Endothelial cell of umbilical vein (primary cell): ENCODE measurements around the gene S100A14. TPM values are rescaled to one million over a fixed set of nuclear protein-coding genes. Genes with fewer than 3 reads are reported as not detected.

Experiments
- BruUV-seq: library from RNA; stranded (reverse); fragments of 400-500 nt; replicated peaks from 2 replicates; lab custom pipeline; 2021; lab: Mats Ljungman, UMichigan
- CTCF ChIA-PET: fragments of 300-600, 350-600 bp; sonication (Branson Sonifier 250); formaldehyde crosslinking; loops from one replicate; lab custom pipeline; 2021; ENCODE audit warnings: antibody characterized with exemption, inconsistent platforms; lab: Charles Lee
- POLR2A ChIA-PET: fragments of 300-600, 350-600 bp; sonication (Branson Sonifier 250); formaldehyde crosslinking; loops from one replicate; lab custom pipeline; 2021; ENCODE audit warnings: antibody characterized with exemption, inconsistent platforms; lab: Charles Lee
- DNase-seq: peaks from one replicate; pipeline ENCODE4 v3.0.0-alpha.2; 2011; ENCODE audit warnings: low read depth, low spot score
- FAIRE-seq: peaks from 2 replicates; lab custom pipeline; 2011; peaks lifted over from hg19 to GRCh38; lab: Jason Lieb, UNC
- H2AFZ ChIP-seq: 2 replicates; pipeline ENCODE4 v1.6.0; 2012; ENCODE audit warnings: low read depth, low read length, control low read depth, inconsistent platforms
- H3K27ac ChIP-seq: 2 replicates; pipeline ENCODE4 v1.5.1; 2011; ENCODE audit warnings: low read depth, mild to moderate bottlenecking, control low read depth, low read length, moderate library complexity; ENCODE audit not compliant: insufficient read depth
- H3K27me3 ChIP-seq, 2 experiments: 2 replicates each; pipeline versions ENCODE4 v1.6.0 to v1.6.1; 2011; ENCODE audit warnings: low read length in 2 of 2, mixed read lengths in 1 of 2; ENCODE audit not compliant: control insufficient read depth in 2 of 2, insufficient read depth in 2 of 2
- H3K36me3 ChIP-seq, 2 experiments: 2 replicates in 1 of 2; 3 replicates in 1 of 2; pipeline ENCODE4 v1.5.1; 2011; ENCODE audit warnings: low read length in 2 of 2, mild to moderate bottlenecking in 1 of 2, moderate library complexity in 1 of 2; ENCODE audit not compliant: control insufficient read depth in 2 of 2, insufficient read depth in 2 of 2; ENCODE audit errors: extremely low read depth in 1 of 2
- H3K4me1 ChIP-seq: 3 replicates; pipeline ENCODE4 v1.5.1; 2011; ENCODE audit warnings: mild to moderate bottlenecking, low read length; ENCODE audit not compliant: control insufficient read depth, insufficient read depth; ENCODE audit errors: extremely low read depth
- H3K4me2 ChIP-seq: 2 replicates; pipeline ENCODE4 v1.6.1; 2011; ENCODE audit warnings: low read length, control low read depth, mixed read lengths; ENCODE audit not compliant: insufficient read depth
- H3K4me3 ChIP-seq, 3 experiments: fragments of 200-600 bp in 1 of 3; sonication (generic), shearing (Covaris generic) in 1 of 3; replicated peaks in 1 of 3; 2 replicates each; pipeline ENCODE4 v1.5.1; 2011 to 2016; ENCODE audit warnings: control low read depth in 3 of 3, low read length in 3 of 3, mild to moderate bottlenecking in 2 of 3, inconsistent platforms in 1 of 3, low read depth in 1 of 3, moderate library complexity in 1 of 3; ENCODE audit not compliant: insufficient read depth in 1 of 3
- H3K79me2 ChIP-seq: 2 replicates; pipeline ENCODE4 v1.6.0; 2012; ENCODE audit warnings: low read length, inconsistent platforms; ENCODE audit not compliant: control insufficient read depth, insufficient read depth
- H3K9ac ChIP-seq: replicated peaks from 2 replicates; pipeline ENCODE3; 2011; ENCODE audit warnings: low read length, control low read depth; ENCODE audit not compliant: insufficient read depth; ENCODE audit errors: extremely low read depth
- H3K9me1 ChIP-seq: replicated peaks from 3 replicates; pipeline ENCODE4 v1.6.0; 2011; ENCODE audit warnings: mild to moderate bottlenecking, low read length; ENCODE audit not compliant: control insufficient read depth, insufficient read depth; ENCODE audit errors: extremely low read depth
- H3K9me3 ChIP-seq: replicated peaks from 2 replicates; pipeline ENCODE4 v1.5.1; 2012; ENCODE audit warnings: low read length, inconsistent platforms; ENCODE audit not compliant: control insufficient read depth, insufficient read depth
- H4K20me1 ChIP-seq: replicated peaks from 2 replicates; pipeline ENCODE3; 2011; ENCODE audit warnings: mild to moderate bottlenecking, low read length; ENCODE audit not compliant: control insufficient read depth, insufficient read depth; ENCODE audit errors: extremely low read depth
- CTCF ChIP-seq, 2 donors: IDR thresholded peaks; 1 replicate in 1 of 2; 2 replicates in 1 of 2; pipeline ENCODE4 v1.5.1; 2011; ENCODE audit warnings: low read length in 2 of 2, mild to moderate bottlenecking in 2 of 2, moderate library complexity in 2 of 2, control low read depth in 1 of 2, inconsistent platforms in 1 of 2, low read depth in 1 of 2; ENCODE audit not compliant: insufficient read depth in 1 of 2; ENCODE audit errors: extremely low read depth in 1 of 2
- EZH2 ChIP-seq: IDR thresholded peaks from 2 replicates; pipeline ENCODE4 v1.6.1; 2012; ENCODE audit warnings: borderline replicate concordance, low read depth, mild to moderate bottlenecking, moderate library complexity, low read length, inconsistent platforms; ENCODE audit not compliant: severe bottlenecking
- FOS ChIP-seq: IDR thresholded peaks from 2 replicates; pipeline ENCODE4 v1.6.1; 2011; ENCODE audit warnings: mild to moderate bottlenecking, low read length, moderate library complexity, borderline replicate concordance; ENCODE audit not compliant: insufficient read depth
- GATA2 ChIP-seq: IDR thresholded peaks from 2 replicates; pipeline ENCODE4 v1.7.0; 2011; ENCODE audit warnings: low read depth, mild to moderate bottlenecking, moderate library complexity, mixed read lengths, low read length; ENCODE audit not compliant: insufficient read length, insufficient read depth
- JUN ChIP-seq: IDR thresholded peaks from 2 replicates; pipeline ENCODE4 v1.6.1; 2011; ENCODE audit warnings: borderline replicate concordance, low read depth; ENCODE audit not compliant: insufficient read length, insufficient read depth
- MAX ChIP-seq: IDR thresholded peaks from 2 replicates; pipeline ENCODE4 v1.6.1; 2011; ENCODE audit not compliant: insufficient read depth, insufficient read length
- MYC ChIP-seq: IDR thresholded peaks from one replicate; pipeline ENCODE4 v1.6.1; 2011; ENCODE audit warnings: mild to moderate bottlenecking, low read depth, low read length
- POLR2A ChIP-seq: IDR thresholded peaks from 2 replicates; pipeline ENCODE4 v1.6.1; 2012; ENCODE audit warnings: low read depth, mild to moderate bottlenecking, control low read depth, low read length
- POLR2AphosphoS5 ChIP-seq: IDR thresholded peaks from 2 replicates; pipeline ENCODE4 v1.6.1; 2012; ENCODE audit warnings: low read depth, mild to moderate bottlenecking, control low read depth, low read length, moderate library complexity; ENCODE audit not compliant: insufficient read depth
- dilution Hi-C: fragments of 300-500 bp; cut with MboI; formaldehyde crosslinking; loops from one replicate; pipeline ENCODE4 v1.15.0; 2019; ENCODE audit warnings: low sequenced_read_pairs; ENCODE audit not compliant: extremely low pct_ligation_motif_present
- intact Hi-C: fragments of 100-400 bp; cut with micrococcal nuclease; formaldehyde crosslinking; loops from one replicate; pipeline ENCODE4 v1.10.0; 2022
- polyA plus RNA-seq, 4 experiments: library from polyadenylated mRNA; depleted of rRNA in 3 of 4; stranded (reverse) in 3 of 4; unstranded in 1 of 4; fragments of >200 nt; gene quantifications; 2 replicates each; pipeline versions ENCODE4 v1.2.1 to v1.2.3, GENCODE V29; 2011 to 2012; ENCODE audit warnings: missing spikeins in 1 of 4
- total RNA-seq: library from RNA; stranded (reverse); gene quantifications from 2 replicates; pipeline ENCODE4 v1.2.3, GENCODE V29; 2021

The S100A14 gene
- total and polyA plus RNA-seq, 2 donors (not counting 3 experiments of a cell fraction or from before 2014, with no cell fraction given), result 0.10 TPM; not detected in 1

- Histone ChIP-seq H3K79me2 (peaks cover 13% of the 10 kb centered on the region), H4K20me1 (no peaks in the 10 kb centered on the region), H3K27ac (no peak overlapping the region), H3K9me3 (no peaks in the 10 kb centered on the region), H3K9ac (no peak overlapping the region), H3K27me3 (no peaks in the 10 kb centered on the region), H3K4me1 (peaks cover 7% of the 10 kb centered on the region), H3K4me2 (peak overlapping the region; percentile 90), H3K4me3 (peak overlapping the region in 1 of 3 experiments; percentile 91), H3K9me1 (no peaks in the 10 kb centered on the region), H2AFZ (no peak overlapping the region), H3K36me3 (peaks cover 20 to 25% of the 10 kb centered on the region in 2 experiments)
- FAIRE-seq (no peak), DNase-seq (no peak)
- ChIA-PET POLR2A (interaction anchor here (1.3 kb wide), 2 partner anchors 11 to 26 kb away, joined by 3 to 4 read pairs; partner anchors contain the start of gene CHTOP), CTCF (interaction anchor here (1.0 to 2.2 kb wide), 4 partner anchors 33 to 149 kb away, joined by 4 to 13 read pairs (median 4); partner anchors contain the start of gene S100A13)
- TF ChIP-seq CTCF (IDR thresholded peaks at IDR 0.05; ENCODE audit: extremely low read depth in 1 of 2, insufficient read depth in 1 of 2, low read depth in 1 of 2, low read length in 2 of 2) (no peak), POLR2AphosphoS5 (no peak), EZH2 (no peak), MAX (no peak), POLR2A (no peak), JUN (no peak), FOS (no peak), MYC (no peak), GATA2 (no peak)
- dilution Hi-C loops, result no loop called here
- intact Hi-C loops, result loop anchor here (2.0 kb wide), 1 partner anchor 25 kb away; the partner anchor contains the start of gene CHTOP
- BruUV-seq, result no TSS peak
Observed at GRCh38 chr1:153659656-153660055, 43.5 kb upstream of the S100A14 start.
